SU-DHL-6 (cell line): ENCODE data around the gene ANXA10.

Experiments used
- CTCF ChIP-seq: fragments of 200-600 bp; sonication (generic); IDR thresholded peaks from one replicate; pipeline ENCODE4 v1.5.1; 2017; ENCODE audit warnings: antibody characterized with exemption, mild to moderate bottlenecking, low read length, moderate library complexity; ENCODE audit not compliant: insufficient read depth, poor library complexity, severe bottlenecking
- EZH2phosphoT487 ChIP-seq: fragments of 200-600 bp; sonication (generic), shearing (Covaris generic); conservative IDR thresholded peaks from 2 replicates; pipeline ENCODE4 v1.6.1; 2018; ENCODE audit warnings: mild to moderate bottlenecking, antibody characterized with exemption, low read length, moderate library complexity, mixed read lengths

DNA sequence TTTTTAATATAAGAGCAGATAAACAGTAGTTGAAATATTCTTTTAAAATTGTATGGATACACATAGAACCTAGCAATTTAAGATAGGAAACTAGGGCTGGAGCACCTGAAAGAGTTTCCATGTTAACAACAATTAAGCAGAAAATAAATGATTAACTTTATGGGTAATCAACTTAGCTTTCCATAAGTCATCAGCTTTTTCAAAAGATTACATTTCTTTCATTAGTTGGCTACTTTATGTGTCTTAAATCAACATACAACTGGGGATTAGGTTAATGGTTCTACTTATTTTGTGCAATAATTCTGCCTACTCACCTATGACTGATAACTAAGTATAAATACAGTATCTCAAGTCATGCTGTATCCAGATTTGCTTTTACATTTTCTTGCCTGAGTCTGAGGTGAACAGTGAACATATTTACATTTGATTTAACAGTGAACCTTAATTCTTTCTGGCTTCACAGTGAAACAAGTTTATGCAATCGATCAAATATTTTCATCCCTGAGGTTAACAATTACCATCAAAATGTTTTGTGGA is at the start of gene ANXA10:
- TF ChIP-seq CTCF (no peak), EZH2phosphoT487 (no peak)
